ENCODE measurements around the gene MFSD6L.
"Not testable (repeated sequence)": the region's sequence is repeated elsewhere in the genome, so short reads cannot be mapped to it uniquely, and the experiment has no call there.

The MFSD6L gene

GRCh38 chr17:8826808-8827435 lies 27.8 kb upstream of the MFSD6L start:
- no peak for FAIRE-seq
- DNase-seq (ENCODE audit: low spot score), result no peak

DNA sequence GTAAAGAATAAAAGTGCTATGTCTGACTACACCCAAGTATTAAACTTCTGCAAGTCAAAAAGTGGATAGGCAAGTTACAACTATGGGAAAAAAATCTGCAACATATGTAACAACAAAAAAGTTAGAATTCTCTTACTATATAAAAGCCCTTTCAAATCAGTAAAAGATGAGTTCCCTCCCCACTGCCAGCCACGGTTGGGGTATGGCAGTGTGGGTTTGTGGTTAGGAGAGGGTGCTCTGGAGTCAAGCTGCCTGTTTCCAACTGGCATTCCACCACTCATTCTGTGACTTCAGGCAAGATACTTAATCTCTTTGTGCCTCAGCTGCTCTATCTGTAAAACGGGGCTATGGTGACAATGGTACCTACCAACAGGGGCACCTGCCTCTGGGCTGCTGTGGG lies 26.6 kb upstream of the MFSD6L start:
- DNase-seq (ENCODE audit: low spot score) (no peak), FAIRE-seq (no peak)

DNA sequence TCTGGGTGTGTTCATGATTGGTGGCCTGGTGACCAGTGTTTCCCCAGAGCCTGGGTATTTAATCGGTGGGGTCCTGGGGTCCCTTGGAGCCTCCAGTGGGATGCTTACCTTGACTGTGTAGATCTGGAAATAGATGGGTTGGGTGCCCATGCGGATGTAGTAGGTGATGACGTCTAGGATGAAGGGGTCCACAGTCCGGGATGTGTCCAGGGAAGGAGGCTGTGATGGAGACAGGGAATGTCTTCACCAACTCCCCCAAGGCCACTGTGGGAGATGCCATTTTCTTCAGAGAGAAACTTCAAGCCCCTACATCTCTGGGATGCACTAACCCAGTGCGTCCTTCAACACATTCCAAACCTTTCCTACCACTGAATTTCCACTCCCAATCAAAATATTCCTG lies 24.1 kb upstream of the MFSD6L start:
- FAIRE-seq, result no peak
- no peak for DNase-seq (ENCODE audit: low spot score)

DNA sequence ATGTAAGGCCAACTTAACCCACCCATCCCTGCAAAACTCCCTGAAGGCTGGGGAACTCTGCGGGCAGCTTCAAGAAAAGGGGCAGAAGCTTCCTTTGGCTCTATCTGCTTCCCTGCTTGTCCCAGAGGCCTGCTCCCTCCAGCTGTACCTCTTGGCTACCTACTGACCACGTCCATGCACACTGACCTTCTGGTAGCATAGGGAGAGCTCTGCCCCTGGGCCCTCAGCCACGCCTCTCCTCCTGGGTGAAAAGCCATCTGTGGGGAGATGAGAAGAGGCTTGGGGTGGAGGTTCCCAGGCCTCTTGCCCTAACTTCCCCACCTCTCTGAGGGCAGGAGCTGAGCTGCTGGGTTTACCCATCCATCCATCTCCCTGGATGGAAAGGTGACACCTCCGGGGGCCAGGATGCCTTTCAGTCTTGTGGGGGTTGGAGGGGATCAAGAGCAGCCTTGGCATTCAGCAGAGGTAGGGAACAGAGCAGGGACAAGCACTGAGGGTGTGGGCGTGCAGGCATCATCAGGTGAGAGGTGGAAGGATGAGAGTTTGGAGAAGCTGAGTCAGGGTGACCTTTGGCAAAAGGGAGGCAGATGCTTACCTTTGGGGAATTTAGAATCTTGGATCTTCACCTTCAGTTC lies 23.4 kb upstream of the MFSD6L start:
- no peak for DNase-seq (ENCODE audit: low spot score)
- FAIRE-seq, result no peak

DNA sequence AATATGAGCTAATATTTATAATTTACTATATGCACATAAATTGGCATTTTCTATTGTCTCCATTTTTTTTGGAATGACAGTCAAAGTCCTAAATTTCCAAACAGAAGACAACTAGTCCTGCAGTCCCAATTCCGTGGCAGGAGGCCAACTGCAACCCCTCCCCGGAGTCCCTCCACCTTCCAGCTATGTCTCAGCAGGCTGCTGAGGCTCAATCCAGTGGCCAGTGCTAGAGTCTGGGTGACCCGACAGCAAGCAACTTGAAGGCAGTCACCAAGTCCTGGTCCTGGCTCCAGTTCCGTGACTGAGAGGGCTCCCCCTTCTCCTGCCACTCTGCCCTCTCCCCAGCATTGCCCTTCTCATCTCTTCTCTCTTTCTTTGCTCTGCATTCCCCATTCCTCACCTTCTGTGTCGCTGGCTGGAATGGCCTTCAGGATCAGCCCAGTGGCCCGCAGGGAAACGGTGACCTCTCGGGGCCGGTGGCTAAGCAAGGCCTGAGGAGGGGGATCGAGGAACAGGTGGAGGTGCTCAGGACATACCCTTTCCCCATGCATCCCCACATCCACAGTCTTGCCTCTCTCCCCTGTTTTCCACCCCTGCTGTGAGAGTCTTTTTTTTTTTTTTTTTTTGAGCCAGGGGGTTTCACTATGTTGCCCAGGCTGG lies 22.4 kb upstream of the MFSD6L start:
- DNase-seq (ENCODE audit: low spot score) (no peak), FAIRE-seq (no peak)

- FAIRE-seq, result no peak
- DNase-seq (ENCODE audit: low spot score), result no peak
Measured at GRCh38 chr17:8820311-8821010, 21.3 kb upstream of the MFSD6L start.

- FAIRE-seq, result no peak
- no peak for DNase-seq (ENCODE audit: low spot score)
Measured at GRCh38 chr17:8818654-8819330, 19.6 kb upstream of the MFSD6L start.

GRCh38 chr17:8818047-8818446 lies 18.9 kb upstream of the MFSD6L start:
- FAIRE-seq (no peak), DNase-seq (ENCODE audit: low spot score) (no peak)

DNA sequence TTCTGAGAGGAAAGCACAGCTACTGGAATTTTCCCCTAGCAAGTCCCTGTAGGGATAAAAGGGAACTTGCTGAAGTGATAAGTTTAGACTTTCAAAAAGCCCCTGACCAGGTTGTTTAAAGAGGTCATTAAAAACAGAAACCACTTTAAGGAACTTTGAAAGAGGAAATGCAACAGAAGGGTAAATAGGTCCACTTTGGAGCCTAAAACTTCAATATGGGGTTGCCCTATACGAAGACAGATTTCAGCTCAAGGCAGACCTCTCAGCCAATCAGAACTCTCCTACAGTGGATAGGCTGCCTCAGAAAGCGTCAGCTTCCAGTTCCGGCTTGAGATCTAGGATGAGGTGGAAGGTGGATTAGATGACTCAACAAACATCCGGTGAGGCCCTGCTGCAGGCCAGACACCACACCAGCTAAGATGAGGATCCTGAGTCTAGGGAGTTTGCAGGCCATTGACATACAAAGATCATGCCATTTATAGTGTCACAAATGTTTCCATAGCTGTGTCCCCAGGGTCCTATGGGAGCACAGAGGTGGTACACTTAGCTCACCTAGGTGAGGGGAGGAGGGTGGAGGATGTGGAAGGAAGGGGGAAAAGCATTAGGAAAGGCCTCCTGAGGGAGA lies 7.9 kb upstream of the MFSD6L start:
- no peak for FAIRE-seq

DNA sequence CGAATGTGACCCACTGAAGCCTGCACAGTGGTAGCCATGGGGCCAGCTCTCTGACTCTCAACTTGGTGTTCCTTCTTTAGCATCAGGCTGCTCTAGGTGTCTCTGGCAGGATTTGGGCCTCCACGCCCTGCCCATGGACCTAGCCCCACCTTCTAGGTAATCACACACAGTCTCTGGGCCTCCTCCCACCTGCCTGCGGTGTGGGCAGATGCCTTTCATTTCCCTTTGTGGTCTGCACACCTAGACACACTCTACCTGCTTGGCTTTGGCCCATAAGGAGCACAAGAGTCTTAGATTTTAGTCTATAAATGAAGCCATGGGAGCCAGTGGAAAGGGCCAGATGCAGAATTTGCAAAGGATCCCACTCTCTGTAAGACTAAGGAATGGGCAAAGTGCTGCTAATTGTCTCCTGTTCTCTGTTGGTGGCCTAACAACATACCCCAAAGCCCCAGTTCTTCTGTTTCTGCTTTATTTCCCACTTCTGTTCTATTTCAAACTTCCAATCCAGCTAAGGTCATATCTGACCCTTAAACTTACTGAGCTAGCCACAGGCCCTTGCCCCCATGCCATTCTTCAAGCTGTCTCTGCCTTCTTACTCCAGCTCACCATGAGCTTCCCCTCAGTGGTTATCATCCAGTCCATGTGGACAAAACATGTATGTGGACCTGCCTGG lies 7.2 kb upstream of the MFSD6L start:
- FAIRE-seq (no peak), DNase-seq (ENCODE audit: low spot score) (no peak)

More for the DNA sequence above, 7.9 kb upstream of the MFSD6L start:
- DNase-seq (ENCODE audit: low spot score), result no peak

- DNase-seq (ENCODE audit: low spot score); FAIRE-seq: not testable (repeated sequence)
Measured at GRCh38 chr17:8805396-8805795, 6.2 kb upstream of the MFSD6L start.

DNA sequence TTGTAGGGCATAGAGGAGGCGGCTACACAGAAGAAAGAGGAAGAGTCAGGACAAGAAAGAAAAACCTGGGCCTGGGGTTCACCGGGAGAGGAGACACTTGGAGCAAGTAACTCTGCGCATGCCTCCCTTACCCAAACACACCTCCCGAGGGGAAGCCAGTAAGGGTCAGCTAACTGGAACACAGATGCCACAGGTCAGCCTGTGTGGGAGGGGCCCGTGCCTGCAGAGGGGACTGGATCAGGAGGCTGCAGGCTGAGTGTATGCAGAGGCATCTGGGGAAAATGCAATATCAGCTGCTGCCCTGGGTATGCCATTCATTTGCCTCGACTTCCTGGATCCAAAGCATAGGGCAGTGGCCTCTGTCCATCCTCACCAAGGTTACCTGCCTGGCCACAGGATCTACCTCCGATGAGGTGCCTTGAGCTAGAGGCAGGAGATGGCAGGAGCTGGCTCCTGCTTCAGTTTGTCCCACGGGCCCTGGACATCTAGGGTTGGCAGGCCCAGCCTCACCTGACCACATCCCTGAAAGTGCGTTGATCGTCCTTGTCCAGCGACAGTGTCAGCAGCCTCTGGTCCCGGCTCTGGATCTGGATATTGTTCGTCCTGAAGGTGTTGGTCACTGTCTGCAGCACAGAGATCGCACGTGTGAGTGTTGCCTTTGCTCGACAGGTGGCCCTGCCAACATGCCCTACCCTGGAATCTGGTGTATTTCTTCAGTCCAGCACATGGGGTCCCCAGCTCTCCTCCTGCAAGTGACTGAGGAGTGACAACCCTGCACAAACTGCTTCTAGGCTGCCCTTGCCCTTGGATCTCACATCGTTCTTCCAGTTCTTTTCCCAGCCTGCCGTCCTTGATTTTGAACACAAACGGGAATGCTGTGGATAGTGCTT lies 4.6 kb upstream of the MFSD6L start:
- FAIRE-seq, result no peak
- DNase-seq (ENCODE audit: low spot score), result no peak

DNA sequence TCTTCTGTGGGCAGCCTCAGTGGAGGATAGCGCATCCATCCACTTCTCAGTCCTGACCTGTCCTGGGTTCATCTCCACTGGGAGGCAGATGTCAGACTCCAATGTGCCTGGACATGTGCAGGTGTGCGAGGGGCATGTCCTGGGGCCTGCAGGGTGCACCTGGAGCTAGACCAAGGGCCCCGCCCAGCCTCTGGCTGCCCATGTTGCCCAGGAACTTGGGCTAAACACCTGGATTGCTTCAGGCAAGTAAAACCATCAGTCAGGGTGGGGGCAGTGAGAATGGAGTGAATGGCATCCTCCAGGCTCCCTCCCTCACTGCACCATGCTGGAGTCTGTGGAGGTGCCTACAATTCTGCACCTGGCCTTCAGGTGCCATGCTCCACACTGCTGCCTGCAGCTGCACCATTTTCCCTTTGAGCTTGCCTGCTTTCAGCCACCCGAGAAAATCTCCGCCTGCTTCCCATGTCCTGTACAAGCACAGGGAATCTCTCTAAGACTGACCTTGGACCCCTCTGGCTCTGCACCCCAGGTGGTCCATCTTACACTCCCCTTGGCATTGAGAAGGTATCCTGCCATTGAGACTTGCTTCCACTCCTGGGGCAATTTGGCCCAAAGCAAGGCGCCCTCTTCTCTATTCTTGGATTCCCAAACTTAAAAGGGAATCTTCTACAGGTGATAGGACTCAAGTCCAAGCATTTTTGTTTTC lies 2.1 kb upstream of the MFSD6L start:
- FAIRE-seq (no peak), DNase-seq (ENCODE audit: low spot score) (no peak)

DNA sequence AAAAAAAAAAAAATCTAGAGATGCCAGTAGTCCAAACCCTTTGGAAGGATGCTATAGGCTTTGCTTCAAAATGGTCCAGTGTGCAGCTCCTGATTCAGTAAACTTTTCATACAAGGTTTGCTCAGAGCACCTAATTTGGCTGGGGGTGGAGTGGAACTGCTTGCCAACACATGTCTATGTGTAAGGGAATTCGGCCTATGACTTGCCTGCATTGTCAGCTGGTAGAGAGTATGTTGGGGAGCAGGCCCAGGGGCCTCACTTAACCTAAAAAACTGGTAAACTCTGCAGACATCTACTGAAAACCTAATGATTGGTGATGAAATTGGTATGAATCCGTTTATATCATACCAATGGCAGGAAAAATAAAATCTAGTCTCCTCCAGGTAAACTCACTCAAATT lies 1.5 kb upstream of the MFSD6L start:
- FAIRE-seq (no peak), DNase-seq (ENCODE audit: low spot score) (no peak)

DNA sequence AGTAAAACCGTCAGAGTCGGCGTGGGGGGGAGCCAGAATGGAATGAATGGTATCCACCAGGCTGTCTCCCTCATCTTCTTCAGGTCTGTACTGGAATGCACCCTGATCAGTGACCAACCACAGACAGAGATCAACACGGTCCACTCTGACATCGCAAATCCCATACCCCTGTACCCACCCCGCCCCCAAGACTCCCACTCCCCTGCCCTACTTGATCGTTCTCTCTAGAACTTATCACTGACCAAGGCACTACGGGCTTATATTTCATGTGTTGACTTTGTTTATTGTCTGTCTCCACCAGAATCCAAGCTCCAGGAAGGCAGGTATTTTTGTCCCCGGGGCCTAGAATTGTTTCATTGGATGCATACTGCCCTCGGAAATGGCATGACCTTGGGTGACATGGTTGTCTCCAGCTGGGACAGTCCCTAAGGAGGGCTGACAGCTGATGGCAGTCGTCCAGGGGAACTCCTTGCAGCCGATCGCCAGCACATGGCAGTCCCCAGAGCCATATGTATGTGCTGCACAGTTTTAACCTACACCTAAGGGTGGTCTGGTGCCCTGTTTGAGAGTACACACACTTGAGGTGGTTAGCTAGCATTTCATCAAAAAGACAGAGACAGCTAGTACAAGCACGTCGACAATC lies 526 bp upstream of the MFSD6L start:
- FAIRE-seq, result no peak
- no peak for DNase-seq (ENCODE audit: low spot score)

DNA sequence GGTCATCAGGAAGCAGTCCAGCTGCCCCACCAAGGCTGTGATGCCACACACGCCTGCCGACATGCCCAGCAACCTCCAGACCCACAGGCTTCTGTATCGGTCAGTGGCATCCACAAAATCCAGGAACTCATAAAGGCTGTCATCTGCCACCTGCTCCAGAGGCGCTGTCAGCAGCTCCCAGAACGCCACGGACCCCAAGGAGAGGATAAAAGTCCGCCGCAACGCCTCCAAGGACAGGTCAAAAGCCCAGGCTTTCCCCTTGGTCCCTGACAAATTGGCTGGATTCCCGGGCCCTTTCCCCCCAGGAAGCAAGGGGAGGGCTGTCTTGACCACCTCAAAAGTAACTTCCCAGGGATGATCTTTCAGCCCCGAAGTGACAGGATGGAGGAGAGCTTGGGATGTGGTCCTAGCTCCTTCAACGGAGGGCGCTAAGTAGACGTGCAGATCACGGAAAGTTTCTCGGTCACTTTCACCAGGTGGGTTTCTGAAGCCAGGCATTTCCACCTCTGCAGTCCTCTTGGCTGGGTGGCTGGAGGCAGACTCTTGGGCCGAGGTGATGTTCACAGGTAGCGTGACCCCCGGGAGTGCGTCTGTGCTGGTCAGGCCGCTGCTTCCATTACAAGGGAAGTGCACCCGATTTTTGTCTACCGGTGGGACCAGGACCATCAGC lies 854 bp downstream of the MFSD6L start:
- FAIRE-seq (no peak), DNase-seq (ENCODE audit: low spot score) (no peak)

DNA sequence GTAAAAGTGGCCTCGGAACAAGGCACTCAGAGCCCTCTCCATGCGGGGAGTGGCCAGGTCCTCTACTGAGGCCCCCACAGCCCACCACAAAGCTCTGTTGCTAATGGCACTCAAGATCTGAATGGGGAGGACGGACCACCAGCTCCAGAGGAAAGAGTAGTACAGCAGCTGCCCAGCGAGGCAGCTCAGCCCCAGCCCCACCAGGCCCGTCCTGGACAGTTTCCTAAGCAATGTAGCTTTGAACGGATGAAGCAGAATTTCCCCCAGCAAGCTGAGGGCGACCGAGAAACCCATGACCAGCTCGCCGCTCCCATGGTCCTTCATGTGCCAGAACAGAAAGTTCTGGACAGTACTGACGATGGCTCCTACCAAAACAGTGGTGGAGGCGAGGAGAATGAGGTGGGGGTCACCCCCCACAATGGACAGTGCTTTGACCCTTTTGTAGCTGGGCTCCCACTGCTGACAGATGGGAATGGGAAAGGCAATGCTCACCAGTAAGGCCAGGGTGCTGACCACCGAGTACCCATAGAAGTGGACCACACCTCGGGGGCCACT lies 1.5 kb downstream of the MFSD6L start:
- FAIRE-seq, result no peak

GRCh38 chr17:8794636-8795035 lies 4.5 kb downstream of the MFSD6L start:
- no peak for FAIRE-seq
- no peak for DNase-seq (ENCODE audit: low spot score)

More for the DNA sequence above, 1.5 kb downstream of the MFSD6L start:
- DNase-seq (ENCODE audit: low spot score), result no peak
